ENCODE results near the gene RPS17.
A peak's percentile ranks its signal among the peaks of the same experiment; 100 is the strongest.

The RPS17 gene

DNA sequence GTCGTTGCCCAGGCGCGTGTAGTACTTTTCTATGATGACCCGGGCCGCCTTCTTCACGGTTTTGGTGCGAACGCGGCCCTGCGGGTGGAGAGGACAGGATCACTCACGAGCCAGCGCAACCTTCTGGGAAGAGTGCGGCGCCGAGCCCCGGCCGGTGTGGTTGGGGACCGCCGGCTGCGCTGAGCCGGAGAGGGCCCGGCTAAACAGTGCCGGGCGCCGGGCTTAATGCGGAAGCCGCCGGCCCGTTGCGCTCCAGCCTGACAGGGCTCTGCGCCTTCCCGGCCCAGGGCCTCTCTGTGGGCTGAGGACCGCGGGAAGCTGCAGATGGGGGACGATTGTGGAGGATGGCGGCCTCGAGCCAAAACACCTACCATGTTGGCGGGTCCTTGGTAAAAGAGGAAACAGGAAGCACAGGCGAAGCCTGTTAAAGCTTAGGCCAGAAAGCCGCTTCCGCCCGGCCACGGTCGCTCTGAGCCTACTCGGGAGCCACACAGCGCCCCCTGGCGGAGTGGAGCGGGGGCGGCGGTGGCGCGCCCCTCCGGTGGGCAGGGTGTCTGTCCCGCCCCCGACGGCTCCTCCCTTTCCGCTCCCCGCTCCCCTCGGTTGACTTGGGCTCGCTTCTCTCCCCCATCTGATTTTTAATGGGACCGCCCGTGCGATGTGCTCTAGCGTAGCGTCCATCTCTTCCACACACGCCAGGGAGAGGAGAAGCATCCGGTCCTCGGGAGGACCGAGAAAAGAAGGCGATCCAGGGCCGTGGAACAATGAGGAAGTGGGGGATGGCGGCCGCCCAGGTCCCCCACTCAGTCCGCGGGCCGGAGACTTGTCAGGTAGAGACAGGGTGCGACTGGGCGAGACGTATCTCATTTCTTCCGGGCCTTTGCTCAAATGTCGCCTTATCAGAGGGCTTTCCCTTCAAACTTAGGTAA is at the start of gene RPS17:
Gene RPS17, minus strand, starts transcription at position 403 of the 929 bp plus-strand sequence. Its CDS starts 29 bp downstream, at position 374.
- Histone ChIP-seq H3K9ac (ENCODE audit: insufficient read length, low read depth) (peak within 1 kb of the TSS; percentile 100), H3K4me3 (ENCODE audit: insufficient read length, low read depth) (peak within 1 kb of the TSS; percentile 99), H3K36me3 (ENCODE audit: insufficient read depth, insufficient read length, low read length) (peaks cover 47% of the 10 kb centered on the region), H3K4me1 (ENCODE audit: insufficient read depth, insufficient read length) (peaks cover 9% of the 10 kb centered on the region), H3K27me3 (ENCODE audit: insufficient read depth, insufficient read length) (no peaks in the 10 kb centered on the region), H3K9me3 (ENCODE audit: insufficient read depth, low read length) (no peaks in the 10 kb centered on the region)
- no peak for TF ChIP-seq ZNF274 (IDR thresholded peaks at IDR 0.05; ENCODE audit: low read depth, low read length)
- peak; percentile 46 for TF ChIP-seq YY1 (IDR thresholded peaks at IDR 0.05; ENCODE audit: insufficient read depth, insufficient read length)
- DNase-seq (ENCODE audit: low read depth, low spot score), result peak; percentile 91

DNA sequence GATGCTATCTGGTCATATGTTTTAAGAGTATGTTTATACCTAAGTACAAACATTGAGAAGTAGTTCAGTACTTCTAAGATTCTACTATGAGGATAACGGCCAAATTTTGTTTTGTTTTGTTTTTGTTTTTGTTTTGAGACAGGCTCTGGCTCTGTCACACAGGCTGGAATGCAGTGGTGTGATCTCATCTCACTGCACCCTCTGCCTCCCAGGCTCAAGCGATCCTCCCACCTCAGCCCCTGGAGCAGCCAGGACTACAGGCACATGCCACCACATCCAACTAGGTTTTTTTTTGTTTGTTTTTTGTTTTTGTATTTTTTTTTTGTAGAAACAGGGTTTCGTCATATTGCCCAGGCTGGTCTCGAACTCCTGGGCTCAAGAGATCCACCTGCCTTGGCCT is 47.5 kb upstream of the RPS17 start:
- H3K4me3 ChIP-seq (ENCODE audit: insufficient read length, low read depth), result no peak overlapping the region
- no peak overlapping the region for H3K9ac ChIP-seq (ENCODE audit: insufficient read length, low read depth)
- no peaks in the 10 kb centered on the region for H3K36me3 ChIP-seq (ENCODE audit: insufficient read depth, insufficient read length, low read length)
- H3K9me3 ChIP-seq (ENCODE audit: insufficient read depth, low read length), result no peaks in the 10 kb centered on the region
- DNase-seq (ENCODE audit: low read depth, low spot score), result no peak
- H3K4me1 ChIP-seq (ENCODE audit: insufficient read depth, insufficient read length), result no peaks in the 10 kb centered on the region
- no peaks in the 10 kb centered on the region for H3K27me3 ChIP-seq (ENCODE audit: insufficient read depth, insufficient read length)
- TF ChIP-seq ZNF274 (IDR thresholded peaks at IDR 0.05; ENCODE audit: low read depth, low read length), result no peak
- TF ChIP-seq SUZ12 (IDR thresholded peaks at IDR 0.05; ENCODE audit: extremely low read depth, insufficient read depth, insufficient read length), result no peak
- no peak for TF ChIP-seq YY1 (IDR thresholded peaks at IDR 0.05; ENCODE audit: insufficient read depth, insufficient read length)

DNA sequence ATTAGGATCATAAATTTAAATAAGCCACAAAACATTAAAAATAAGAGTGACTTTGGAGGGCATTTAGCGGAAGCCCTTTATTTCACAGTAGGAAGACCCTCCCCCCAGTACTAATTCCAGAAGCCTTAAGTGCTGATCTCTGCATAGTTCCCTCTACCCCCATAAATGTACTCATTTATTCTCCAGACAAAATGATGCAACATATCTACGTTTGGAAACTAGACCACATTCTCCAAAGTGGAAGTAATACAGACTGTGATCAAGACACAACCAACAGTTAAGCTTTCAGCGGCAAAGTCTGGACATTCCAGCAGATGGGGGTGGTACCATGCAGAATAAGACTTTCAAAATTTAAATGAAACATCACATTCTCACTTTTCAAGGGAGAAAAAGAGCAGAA is 44.8 kb upstream of the RPS17 start:
- no peaks in the 10 kb centered on the region for H3K36me3 ChIP-seq (ENCODE audit: insufficient read depth, insufficient read length, low read length)
- H3K9me3 ChIP-seq (ENCODE audit: insufficient read depth, low read length), result no peaks in the 10 kb centered on the region
- H3K4me3 ChIP-seq (ENCODE audit: insufficient read length, low read depth), result no peak overlapping the region
- no peak for DNase-seq (ENCODE audit: low read depth, low spot score)
- H3K27me3 ChIP-seq (ENCODE audit: insufficient read depth, insufficient read length), result no peaks in the 10 kb centered on the region
- no peaks in the 10 kb centered on the region for H3K4me1 ChIP-seq (ENCODE audit: insufficient read depth, insufficient read length)
- no peak for TF ChIP-seq ZNF274 (IDR thresholded peaks at IDR 0.05; ENCODE audit: low read depth, low read length)
- no peak for TF ChIP-seq SUZ12 (IDR thresholded peaks at IDR 0.05; ENCODE audit: extremely low read depth, insufficient read depth, insufficient read length)
- no peak for TF ChIP-seq YY1 (IDR thresholded peaks at IDR 0.05; ENCODE audit: insufficient read depth, insufficient read length)
- no peak overlapping the region for H3K9ac ChIP-seq (ENCODE audit: insufficient read length, low read depth)

DNA sequence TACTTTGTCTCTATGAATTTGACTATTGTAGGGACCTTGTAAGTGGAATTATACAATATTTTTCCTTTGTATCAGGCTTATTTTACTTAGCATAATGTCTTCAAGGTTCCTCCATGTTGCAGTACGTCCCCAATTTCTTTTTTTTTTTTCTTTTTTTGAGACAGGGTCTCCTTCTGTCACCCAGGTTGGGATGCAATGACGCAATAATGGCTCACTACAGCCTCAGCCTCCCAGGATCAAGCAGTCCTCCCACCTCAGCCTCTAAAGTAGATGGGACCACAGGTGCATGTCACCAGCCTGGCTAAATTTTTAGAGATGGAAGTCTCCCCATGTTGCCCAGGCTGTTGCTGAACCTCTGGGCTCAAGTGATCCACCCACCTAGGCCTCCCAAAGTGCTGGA is 40.5 kb upstream of the RPS17 start:
- DNase-seq (ENCODE audit: low read depth, low spot score), result no peak
- H3K9ac ChIP-seq (ENCODE audit: insufficient read length, low read depth), result no peak overlapping the region
- no peaks in the 10 kb centered on the region for H3K36me3 ChIP-seq (ENCODE audit: insufficient read depth, insufficient read length, low read length)
- TF ChIP-seq SUZ12 (IDR thresholded peaks at IDR 0.05; ENCODE audit: extremely low read depth, insufficient read depth, insufficient read length), result no peak
- TF ChIP-seq YY1 (IDR thresholded peaks at IDR 0.05; ENCODE audit: insufficient read depth, insufficient read length), result no peak
- no peak for TF ChIP-seq ZNF274 (IDR thresholded peaks at IDR 0.05; ENCODE audit: low read depth, low read length)
- H3K4me3 ChIP-seq (ENCODE audit: insufficient read length, low read depth), result no peak overlapping the region
- no peaks in the 10 kb centered on the region for H3K9me3 ChIP-seq (ENCODE audit: insufficient read depth, low read length)
- no peaks in the 10 kb centered on the region for H3K4me1 ChIP-seq (ENCODE audit: insufficient read depth, insufficient read length)
- H3K27me3 ChIP-seq (ENCODE audit: insufficient read depth, insufficient read length), result no peaks in the 10 kb centered on the region

GRCh38 chr15:82575335-82575734 is 35.1 kb upstream of the RPS17 start:
- no peak for DNase-seq (ENCODE audit: low read depth, low spot score)
- Histone ChIP-seq H3K9me3 (ENCODE audit: insufficient read depth, low read length) (no peaks in the 10 kb centered on the region), H3K36me3 (ENCODE audit: insufficient read depth, insufficient read length, low read length) (no peaks in the 10 kb centered on the region), H3K4me1 (ENCODE audit: insufficient read depth, insufficient read length) (peaks cover 7% of the 10 kb centered on the region), H3K4me3 (ENCODE audit: insufficient read length, low read depth) (no peak overlapping the region), H3K27me3 (ENCODE audit: insufficient read depth, insufficient read length) (no peaks in the 10 kb centered on the region), H3K9ac (ENCODE audit: insufficient read length, low read depth) (no peak overlapping the region)
- no peak for TF ChIP-seq ZNF274 (IDR thresholded peaks at IDR 0.05; ENCODE audit: low read depth, low read length)
- TF ChIP-seq YY1 (IDR thresholded peaks at IDR 0.05; ENCODE audit: insufficient read depth, insufficient read length), result no peak
- TF ChIP-seq SUZ12 (IDR thresholded peaks at IDR 0.05; ENCODE audit: extremely low read depth, insufficient read depth, insufficient read length), result no peak

DNA sequence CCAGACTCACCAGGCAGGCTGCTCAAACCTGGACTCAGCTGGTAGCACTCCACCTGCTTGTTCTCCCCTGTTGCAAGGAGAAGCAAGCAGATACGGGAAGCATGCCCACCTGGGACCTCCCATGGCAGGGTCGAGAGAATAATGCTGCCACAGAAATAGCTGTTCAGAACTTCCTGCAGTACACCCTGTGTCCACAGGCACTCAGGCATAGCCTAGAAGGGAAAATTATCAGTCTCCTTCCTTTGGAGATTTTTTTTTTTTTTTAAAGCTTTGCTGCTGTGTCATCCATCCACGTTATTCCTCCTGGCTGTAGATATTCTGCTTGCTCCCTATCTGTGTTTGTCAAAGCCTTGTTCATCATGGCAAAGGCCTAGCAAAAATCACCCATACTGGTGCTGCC is 32.7 kb upstream of the RPS17 start:
- H3K36me3 ChIP-seq (ENCODE audit: insufficient read depth, insufficient read length, low read length), result no peaks in the 10 kb centered on the region
- H3K9me3 ChIP-seq (ENCODE audit: insufficient read depth, low read length), result no peaks in the 10 kb centered on the region
- no peaks in the 10 kb centered on the region for H3K27me3 ChIP-seq (ENCODE audit: insufficient read depth, insufficient read length)
- no peak overlapping the region for H3K9ac ChIP-seq (ENCODE audit: insufficient read length, low read depth)
- H3K4me1 ChIP-seq (ENCODE audit: insufficient read depth, insufficient read length), result peaks cover 7% of the 10 kb centered on the region
- TF ChIP-seq SUZ12 (IDR thresholded peaks at IDR 0.05; ENCODE audit: extremely low read depth, insufficient read depth, insufficient read length) (no peak), ZNF274 (IDR thresholded peaks at IDR 0.05; ENCODE audit: low read depth, low read length) (no peak), YY1 (IDR thresholded peaks at IDR 0.05; ENCODE audit: insufficient read depth, insufficient read length) (no peak)
- no peak overlapping the region for H3K4me3 ChIP-seq (ENCODE audit: insufficient read length, low read depth)
- DNase-seq (ENCODE audit: low read depth, low spot score), result no peak

DNA sequence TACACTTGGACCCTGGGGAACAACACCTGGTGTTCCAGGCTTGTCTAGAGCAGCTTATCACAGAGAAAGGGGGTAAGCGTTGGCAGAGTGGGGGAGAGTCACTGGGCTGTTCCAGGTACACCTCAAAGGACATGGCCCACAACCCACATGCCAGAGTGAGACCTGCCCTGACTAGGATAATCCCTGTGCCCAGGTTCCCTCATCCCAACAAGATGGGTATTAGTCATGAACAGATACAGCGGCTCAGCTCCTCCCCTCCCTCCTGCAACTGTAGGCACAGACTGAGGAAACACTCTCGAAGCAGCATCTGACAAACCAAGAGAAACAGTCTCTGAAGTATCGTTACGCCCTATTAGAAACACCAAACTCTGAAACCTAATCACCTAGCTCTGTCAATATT is 32.1 kb upstream of the RPS17 start:
- TF ChIP-seq ZNF274 (IDR thresholded peaks at IDR 0.05; ENCODE audit: low read depth, low read length) (no peak), SUZ12 (IDR thresholded peaks at IDR 0.05; ENCODE audit: extremely low read depth, insufficient read depth, insufficient read length) (no peak), YY1 (IDR thresholded peaks at IDR 0.05; ENCODE audit: insufficient read depth, insufficient read length) (no peak)
- Histone ChIP-seq H3K36me3 (ENCODE audit: insufficient read depth, insufficient read length, low read length) (no peaks in the 10 kb centered on the region), H3K27me3 (ENCODE audit: insufficient read depth, insufficient read length) (no peaks in the 10 kb centered on the region), H3K4me3 (ENCODE audit: insufficient read length, low read depth) (no peak overlapping the region), H3K4me1 (ENCODE audit: insufficient read depth, insufficient read length) (peaks cover 7% of the 10 kb centered on the region), H3K9me3 (ENCODE audit: insufficient read depth, low read length) (no peaks in the 10 kb centered on the region), H3K9ac (ENCODE audit: insufficient read length, low read depth) (no peak overlapping the region)
- DNase-seq (ENCODE audit: low read depth, low spot score), result no peak

Data from NT2/D1 (cell line).